DMS53 treated with DMSO at 0.1 percent for 48 hours (cell line): ENCODE results near the gene MED16.
"Not testable (repeated sequence)": the region's sequence is repeated elsewhere in the genome, so short reads cannot be mapped to it uniquely, and the experiment has no call there.

Experiments used
- DNase-seq: peaks from one replicate; lab custom pipeline; 2025; ENCODE audit not compliant: unreplicated experiment; lab: John Stamatoyannopoulos, UW

Gene MED16

GRCh38 chr19:855142-855541 is 37.8 kb downstream of the MED16 start:
- DNase-seq = no peak

GRCh38 chr19:854549-854948 is 38.4 kb downstream of the MED16 start:
- DNase-seq = no peak

GRCh38 chr19:853614-854220 is 39.3 kb downstream of the MED16 start:
- DNase-seq = not testable (repeated sequence)

- no peak for DNase-seq
Measured at GRCh38 chr19:853014-853585, 39.9 kb downstream of the MED16 start.

- no peak for DNase-seq
Measured at GRCh38 chr19:852136-853013, 40.6 kb downstream of the MED16 start, which contains the start of gene ELANE. ELANE (plus strand) TSS chr19:852303; CDS start chr19:852329, 26 bp downstream.

- no peak for DNase-seq
Measured at GRCh38 chr19:850979-851335, 42.0 kb downstream of the MED16 start.

- no peak for DNase-seq
Measured at GRCh38 chr19:850221-850978, 42.6 kb downstream of the MED16 start.

GRCh38 chr19:849195-849594 is 43.8 kb downstream of the MED16 start:
- DNase-seq = not testable (repeated sequence)

GRCh38 chr19:848386-848921 is 44.5 kb downstream of the MED16 start:
- no peak for DNase-seq

- DNase-seq = no peak
Measured at GRCh38 chr19:845707-846521, 47.1 kb downstream of the MED16 start.

- no peak for DNase-seq
Measured at GRCh38 chr19:844546-844971, 48.4 kb downstream of the MED16 start.

- DNase-seq = no peak
Measured at GRCh38 chr19:843836-844545, 49.0 kb downstream of the MED16 start.

GRCh38 chr19:843180-843835 is 49.7 kb downstream of the MED16 start:
- no peak for DNase-seq

- not testable (repeated sequence) for DNase-seq
Measured at GRCh38 chr19:842802-843179, 50.2 kb downstream of the MED16 start.

- no peak for DNase-seq
Measured at GRCh38 chr19:840519-841206, 52.3 kb downstream of the MED16 start, which contains the start of gene PRTN3. PRTN3 (plus strand) TSS chr19:840999; CDS start chr19:841009, 10 bp downstream.

GRCh38 chr19:835210-835810 is 57.7 kb downstream of the MED16 start:
- DNase-seq = no peak

- DNase-seq = no peak
Measured at GRCh38 chr19:834216-834615, 58.8 kb downstream of the MED16 start.
